Osteocyte (in vitro differentiated cells): Measurements from ENCODE around the gene CEP83. TPM values are rescaled to one million over a fixed set of nuclear protein-coding genes. Genes with fewer than 3 reads are reported as not detected.

Experiments used
- DNase-seq: peaks from one replicate; pipeline ENCODE4 v3.0.0; 2021; ENCODE audit warnings: mixed read lengths; ENCODE audit not compliant: unreplicated experiment; ENCODE audit errors: extremely low spot score
- H3K27ac Mint-ChIP-seq: one replicate; pipeline ENCODE4 v1.8.0; 2021; ENCODE audit warnings: mild to moderate bottlenecking, mixed read lengths; ENCODE audit not compliant: unreplicated experiment
- H3K27me3 Mint-ChIP-seq: one replicate; pipeline ENCODE4 v1.8.0; 2021; ENCODE audit warnings: mixed read lengths; ENCODE audit not compliant: unreplicated experiment
- H3K36me3 Mint-ChIP-seq: one replicate; pipeline ENCODE4 v1.8.0; 2021; ENCODE audit warnings: mixed read lengths; ENCODE audit not compliant: unreplicated experiment
- H3K4me1 Mint-ChIP-seq: one replicate; pipeline ENCODE4 v1.8.0; 2021; ENCODE audit warnings: mixed read lengths; ENCODE audit not compliant: unreplicated experiment
- H3K4me3 Mint-ChIP-seq: one replicate; pipeline ENCODE4 v1.8.0; 2021; ENCODE audit warnings: mild to moderate bottlenecking, moderate library complexity, mixed read lengths; ENCODE audit not compliant: unreplicated experiment
- H3K9me3 Mint-ChIP-seq: one replicate; pipeline ENCODE4 v1.8.0; 2021; ENCODE audit warnings: mixed read lengths; ENCODE audit not compliant: unreplicated experiment
- total RNA-seq: library from RNA; stranded (reverse); gene quantifications from 2 replicates; pipeline ENCODE4 v1.2.1, GENCODE V29; 2021
- TF ChIP-seq, protein P1 (sequence below): fragments of 200-600 bp; sonication (generic); IDR thresholded peaks from 2 replicates; pipeline ENCODE4 v1.5.0; 2021; ENCODE audit warnings: antibody characterized with exemption, mild to moderate bottlenecking, moderate library complexity

Gene CEP83
- total RNA-seq, 1 donor from 2014 or later, result 13.1 TPM

DNA sequence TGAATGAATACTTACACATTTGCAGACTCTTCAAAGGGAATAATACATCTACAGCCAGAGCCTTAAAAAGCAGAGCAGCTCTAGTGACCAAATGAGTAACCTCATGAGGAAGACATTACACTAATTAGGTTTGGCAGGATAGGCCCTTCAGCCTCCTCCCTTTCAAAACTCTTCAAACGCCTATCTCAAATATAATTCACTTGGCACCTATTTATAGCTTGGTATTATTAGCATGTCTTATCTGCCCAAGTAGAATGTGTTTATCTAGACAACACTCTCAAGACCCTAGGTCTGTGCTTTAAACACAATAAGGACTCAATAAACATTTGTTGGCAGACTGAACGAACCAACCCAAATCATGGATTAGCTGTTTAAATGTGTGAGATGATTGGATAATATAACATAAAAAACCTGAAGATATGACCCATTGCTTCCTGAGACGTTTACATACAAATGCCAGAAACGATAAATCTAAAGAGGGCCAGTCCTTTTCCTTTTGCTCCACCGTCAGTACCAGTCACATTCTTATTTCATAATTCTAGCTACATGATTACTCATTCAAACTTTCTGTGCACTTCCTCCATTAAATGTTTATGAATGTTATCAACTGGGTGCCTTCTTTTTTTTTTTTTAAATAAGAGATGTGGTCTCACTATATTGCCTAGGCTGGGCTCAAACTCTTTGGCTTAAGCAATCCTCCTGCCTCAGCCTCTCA is 123.3 kb downstream of the CEP83 start:
- peaks cover 3% of the 10 kb centered on the region for H3K36me3 Mint-ChIP-seq
- no peak overlapping the region for H3K27ac Mint-ChIP-seq
- H3K27me3 Mint-ChIP-seq, result no peaks in the 10 kb centered on the region
- DNase-seq, result no peak
- TF ChIP-seq, protein P1, sequence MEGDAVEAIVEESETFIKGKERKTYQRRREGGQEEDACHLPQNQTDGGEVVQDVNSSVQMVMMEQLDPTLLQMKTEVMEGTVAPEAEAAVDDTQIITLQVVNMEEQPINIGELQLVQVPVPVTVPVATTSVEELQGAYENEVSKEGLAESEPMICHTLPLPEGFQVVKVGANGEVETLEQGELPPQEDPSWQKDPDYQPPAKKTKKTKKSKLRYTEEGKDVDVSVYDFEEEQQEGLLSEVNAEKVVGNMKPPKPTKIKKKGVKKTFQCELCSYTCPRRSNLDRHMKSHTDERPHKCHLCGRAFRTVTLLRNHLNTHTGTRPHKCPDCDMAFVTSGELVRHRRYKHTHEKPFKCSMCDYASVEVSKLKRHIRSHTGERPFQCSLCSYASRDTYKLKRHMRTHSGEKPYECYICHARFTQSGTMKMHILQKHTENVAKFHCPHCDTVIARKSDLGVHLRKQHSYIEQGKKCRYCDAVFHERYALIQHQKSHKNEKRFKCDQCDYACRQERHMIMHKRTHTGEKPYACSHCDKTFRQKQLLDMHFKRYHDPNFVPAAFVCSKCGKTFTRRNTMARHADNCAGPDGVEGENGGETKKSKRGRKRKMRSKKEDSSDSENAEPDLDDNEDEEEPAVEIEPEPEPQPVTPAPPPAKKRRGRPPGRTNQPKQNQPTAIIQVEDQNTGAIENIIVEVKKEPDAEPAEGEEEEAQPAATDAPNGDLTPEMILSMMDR, result no peak
- no peaks in the 10 kb centered on the region for H3K4me1 Mint-ChIP-seq
- H3K9me3 Mint-ChIP-seq, result no peaks in the 10 kb centered on the region
- H3K4me3 Mint-ChIP-seq, result no peak overlapping the region

DNA sequence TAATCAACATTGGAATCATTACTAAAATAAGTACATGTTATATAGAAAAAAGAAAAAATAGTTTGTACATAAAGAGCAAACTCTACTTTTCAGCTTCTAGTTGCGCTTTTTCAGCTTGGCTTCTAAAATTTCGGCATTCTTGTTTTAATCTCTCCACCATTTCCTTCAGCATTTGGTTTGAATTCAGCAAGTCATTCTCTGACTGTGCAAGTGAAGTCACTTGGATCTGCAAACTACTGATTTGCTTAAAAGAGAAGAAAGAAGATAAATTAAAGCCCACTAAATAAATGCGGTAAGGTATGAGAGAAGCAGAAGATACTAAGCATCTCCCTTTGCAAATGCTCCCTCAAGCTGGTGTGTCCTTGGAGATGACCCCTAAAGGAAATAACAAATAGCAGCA is 126.3 kb downstream of the CEP83 start:
- TF ChIP-seq, protein P1, result no peak
- Mint-ChIP-seq H3K27ac (no peak overlapping the region), H3K36me3 (peaks cover 8% of the 10 kb centered on the region), H3K9me3 (no peaks in the 10 kb centered on the region), H3K4me1 (no peaks in the 10 kb centered on the region), H3K27me3 (no peaks in the 10 kb centered on the region), H3K4me3 (no peak overlapping the region)
- no peak for DNase-seq

GRCh38 chr12:94329366-94329765 is 130.3 kb downstream of the CEP83 start:
- TF ChIP-seq, protein P1, result peak; percentile 24
- Mint-ChIP-seq H3K9me3 (no peaks in the 10 kb centered on the region), H3K27ac (no peak overlapping the region), H3K36me3 (peaks cover 25% of the 10 kb centered on the region), H3K4me1 (no peaks in the 10 kb centered on the region), H3K27me3 (no peaks in the 10 kb centered on the region), H3K4me3 (no peak overlapping the region)
- no peak for DNase-seq

DNA sequence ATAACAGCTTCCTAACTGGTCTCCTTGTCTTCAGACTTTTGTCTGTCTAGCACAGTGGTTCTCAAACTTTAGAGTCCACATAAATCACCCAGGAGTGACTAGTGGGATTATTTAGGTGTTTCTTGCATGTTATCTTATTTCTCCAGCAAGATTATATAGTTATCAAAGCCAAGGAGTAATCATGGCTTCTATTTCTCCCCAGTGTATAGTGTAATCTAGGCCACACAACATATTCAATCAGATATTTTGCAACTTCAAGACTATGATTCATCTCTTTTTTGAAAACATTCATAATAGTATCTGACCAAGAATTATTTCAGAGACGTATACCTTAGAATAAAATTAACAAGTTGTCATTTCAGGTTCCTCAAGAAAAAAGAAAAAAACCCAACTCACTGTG is 131.9 kb downstream of the CEP83 start:
- TF ChIP-seq, protein P1, result no peak
- no peak overlapping the region for H3K27ac Mint-ChIP-seq
- H3K4me1 Mint-ChIP-seq, result no peaks in the 10 kb centered on the region
- no peak overlapping the region for H3K4me3 Mint-ChIP-seq
- peaks cover 33% of the 10 kb centered on the region for H3K36me3 Mint-ChIP-seq
- H3K27me3 Mint-ChIP-seq, result no peaks in the 10 kb centered on the region
- H3K9me3 Mint-ChIP-seq, result peaks cover 4% of the 10 kb centered on the region
- no peak for DNase-seq

- H3K27me3 Mint-ChIP-seq, result no peaks in the 10 kb centered on the region
- peaks cover 4% of the 10 kb centered on the region for H3K9me3 Mint-ChIP-seq
- H3K4me3 Mint-ChIP-seq, result no peak overlapping the region
- no peaks in the 10 kb centered on the region for H3K4me1 Mint-ChIP-seq
- peaks cover 32% of the 10 kb centered on the region for H3K36me3 Mint-ChIP-seq
- DNase-seq, result no peak
- TF ChIP-seq, protein P1, result no peak
- no peak overlapping the region for H3K27ac Mint-ChIP-seq
Measured at GRCh38 chr12:94326727-94327126, 132.9 kb downstream of the CEP83 start.
